SK-N-MC (cell line): ENCODE measurements around the gene TRAPPC12.

ENCODE experiments used
- EZH2 ChIP-seq: fragments of 200-600 bp; sonication (generic); IDR thresholded peaks from one replicate; pipeline ENCODE4 v1.6.1; 2017; ENCODE audit warnings: antibody characterized with exemption
- POLR2AphosphoS5 ChIP-seq: IDR thresholded peaks from 2 replicates; pipeline ENCODE4 v1.6.1; 2012; ENCODE audit warnings: mild to moderate bottlenecking, low read depth, low read length, borderline replicate concordance

DNA sequence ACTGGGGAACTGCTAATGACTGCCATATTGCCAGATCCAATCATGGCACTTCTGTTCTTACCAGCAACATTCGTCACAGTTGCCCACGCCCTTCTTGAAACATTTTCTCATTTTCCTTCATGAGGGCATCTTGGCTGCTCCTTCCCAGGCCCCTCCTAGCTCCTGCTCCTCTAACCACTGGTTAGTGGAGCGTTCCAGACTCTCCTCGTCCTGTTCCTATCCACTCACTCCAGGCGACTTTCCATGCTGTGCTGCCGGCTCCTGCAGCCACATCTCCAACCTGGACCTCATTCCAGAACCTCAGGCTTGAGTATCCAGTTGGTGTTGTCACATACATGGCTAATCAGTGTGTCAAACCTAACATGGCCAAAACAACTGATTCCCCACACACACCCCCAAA lies 141.1 kb downstream of the TRAPPC12 start:
- TF ChIP-seq EZH2 (no peak), POLR2AphosphoS5 (no peak)
